GM10847 (cell line): ENCODE results near the gene CXCL10.

ENCODE experiments used
- POLR2A ChIP-seq: IDR thresholded peaks from 2 replicates; pipeline ENCODE4 v1.6.1; 2011; ENCODE audit not compliant: insufficient read length; ENCODE audit errors: extremely low read depth

The CXCL10 gene

DNA sequence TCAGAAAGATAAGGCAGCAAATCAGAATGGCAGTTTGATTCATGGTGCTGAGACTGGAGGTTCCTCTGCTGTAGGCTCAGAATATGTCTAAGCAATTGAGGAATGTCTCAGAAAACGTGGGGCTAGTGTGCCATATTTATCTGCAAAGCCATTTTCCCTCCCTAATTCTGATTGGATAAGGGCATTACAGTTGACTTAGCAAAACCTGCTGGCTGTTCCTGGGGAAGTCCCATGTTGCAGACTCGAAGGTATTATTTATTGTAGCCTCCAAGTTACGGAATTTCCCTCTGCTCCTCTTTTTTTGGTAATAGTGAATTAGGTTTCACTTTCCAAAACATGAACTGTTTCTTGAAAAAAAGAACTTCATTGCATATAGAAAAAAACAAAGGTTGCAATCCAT, at the start of gene CXCL10:
CXCL10 (minus strand) TSS at position 109 of the 400 bp plus-strand sequence; CDS start at position 43, 66 bp downstream.
- no peak for TF ChIP-seq POLR2A

- no peak for TF ChIP-seq POLR2A
Observed at GRCh38 chr4:76072760-76073159, 49.5 kb upstream of the CXCL10 start.

DNA sequence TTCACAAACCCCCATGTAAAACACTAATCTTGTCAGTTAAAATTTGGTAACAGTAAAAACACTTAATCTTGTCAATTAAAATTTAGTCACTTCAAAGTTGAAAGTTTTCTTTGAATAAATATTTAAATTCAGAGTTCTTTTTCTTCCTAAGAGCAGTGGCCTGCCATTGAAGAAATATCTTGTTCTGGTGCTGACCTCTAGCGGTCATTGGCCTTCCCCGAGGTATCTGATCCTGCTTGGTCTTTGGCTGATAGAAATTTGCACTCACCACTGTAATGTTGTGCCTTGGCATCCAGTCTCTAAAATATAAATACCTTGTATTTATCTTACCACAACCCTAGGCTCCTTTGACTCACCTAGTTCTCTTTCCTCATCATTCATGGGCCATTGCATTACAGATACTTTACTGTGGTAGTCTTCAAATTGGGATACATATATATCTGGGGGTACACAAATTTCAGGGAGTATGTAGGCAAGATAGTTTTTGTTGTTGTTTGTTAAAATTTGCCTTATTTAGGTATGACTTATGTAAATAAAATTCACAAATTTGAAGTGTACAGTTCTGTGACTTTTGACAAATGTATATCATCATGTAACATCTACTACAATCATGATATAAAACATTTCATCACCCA, 44.5 kb upstream of the CXCL10 start:
- no peak for TF ChIP-seq POLR2A

GRCh38 chr4:76066546-76066945, 43.2 kb upstream of the CXCL10 start:
- TF ChIP-seq POLR2A: no peak

GRCh38 chr4:76061982-76062381, 38.7 kb upstream of the CXCL10 start:
- TF ChIP-seq POLR2A: no peak

GRCh38 chr4:76061421-76061820, 38.1 kb upstream of the CXCL10 start:
- no peak for TF ChIP-seq POLR2A

- no peak for TF ChIP-seq POLR2A
Observed at GRCh38 chr4:76060506-76060905, 37.2 kb upstream of the CXCL10 start.

- TF ChIP-seq POLR2A: no peak
Observed at GRCh38 chr4:76059750-76060149, 36.5 kb upstream of the CXCL10 start.

GRCh38 chr4:76058888-76059426, 35.7 kb upstream of the CXCL10 start:
- no peak for TF ChIP-seq POLR2A

DNA sequence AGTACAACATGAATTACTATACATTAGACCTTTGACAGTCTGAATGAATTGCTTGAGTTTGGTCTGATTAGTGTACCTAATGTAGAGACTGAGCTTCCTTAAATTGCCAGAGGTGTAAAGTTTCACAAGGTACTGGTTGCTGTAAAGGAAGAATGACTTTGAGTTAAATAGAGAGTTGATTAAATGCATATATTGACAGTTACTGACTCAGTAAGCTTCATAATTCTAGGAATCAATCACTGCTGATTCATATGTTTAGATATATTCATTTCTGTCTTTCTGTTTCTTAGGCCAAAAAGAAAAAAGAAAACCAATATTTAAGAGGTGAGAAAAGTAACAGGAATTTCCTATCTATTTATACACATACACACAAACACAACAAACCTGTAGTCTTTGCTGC, 35.0 kb upstream of the CXCL10 start:
- no peak for TF ChIP-seq POLR2A

GRCh38 chr4:76055421-76055820, 32.1 kb upstream of the CXCL10 start:
- TF ChIP-seq POLR2A: no peak

DNA sequence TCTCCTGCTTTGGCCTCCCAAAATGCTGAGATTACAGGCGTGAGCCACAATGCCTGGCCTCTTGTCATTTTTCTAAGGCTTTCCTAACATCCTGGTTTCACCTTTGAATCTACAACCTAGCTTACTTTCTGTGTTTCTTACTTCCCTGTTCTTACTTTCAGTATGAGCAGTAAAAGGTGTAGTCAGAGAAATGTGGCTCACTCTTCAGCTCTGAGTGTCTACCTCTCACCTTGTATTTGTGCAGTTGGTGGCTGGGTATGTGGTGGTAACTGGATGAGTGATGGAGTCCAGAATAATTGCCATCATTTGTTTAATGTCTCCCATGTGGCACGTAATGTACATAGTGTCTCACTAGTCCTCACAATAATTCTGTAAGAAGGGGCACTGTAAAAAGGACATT, 31.7 kb upstream of the CXCL10 start:
- TF ChIP-seq POLR2A: no peak

GRCh38 chr4:76053730-76054129, 30.4 kb upstream of the CXCL10 start:
- no peak for TF ChIP-seq POLR2A

DNA sequence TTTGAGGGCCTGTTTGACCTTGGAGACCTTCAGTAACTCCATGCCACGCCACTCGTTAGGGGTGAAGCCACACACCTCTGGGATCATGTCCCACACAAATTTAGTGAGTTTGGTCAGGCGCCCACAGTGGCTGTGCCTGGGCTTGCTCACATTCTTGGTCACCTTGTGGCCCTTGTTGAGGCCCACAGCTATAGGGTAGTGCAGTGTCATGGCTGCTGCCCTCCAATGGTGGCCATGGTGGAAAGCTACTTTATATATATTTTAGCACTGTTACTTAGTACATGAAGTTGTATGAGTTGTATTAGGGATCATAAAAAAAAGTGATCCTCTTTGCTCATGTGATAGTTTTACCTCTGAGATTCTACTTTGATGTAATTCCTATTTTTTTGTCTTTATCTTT, 13.6 kb upstream of the CXCL10 start:
- no peak for TF ChIP-seq POLR2A

DNA sequence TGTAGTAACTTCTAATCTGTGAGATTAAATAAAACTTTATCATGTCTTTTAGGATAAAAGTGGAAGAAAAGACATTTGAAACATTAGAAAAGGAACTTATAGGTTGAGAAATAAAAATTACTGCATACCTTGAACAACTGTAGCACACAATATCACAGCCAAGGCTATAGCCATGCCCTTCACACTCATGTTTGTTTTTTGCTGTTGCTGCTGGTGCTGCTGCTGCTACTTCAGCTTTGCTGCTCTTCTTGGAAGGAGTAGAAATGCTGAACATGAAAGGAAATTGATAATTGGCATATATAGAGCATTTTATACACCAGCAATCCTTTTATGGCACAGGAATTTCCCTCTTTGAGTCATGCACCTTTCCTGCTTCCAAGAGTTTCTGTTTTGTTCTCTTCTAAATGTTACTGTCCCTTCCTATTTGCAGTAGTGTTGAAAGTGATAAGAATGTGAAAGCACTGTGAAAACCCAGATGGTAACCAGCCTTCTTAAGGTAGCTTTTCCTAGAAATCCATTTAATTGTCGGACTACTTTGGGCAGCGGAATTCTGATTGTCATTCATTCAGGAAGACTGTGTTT, 12.6 kb upstream of the CXCL10 start, which contains the start of gene CXCL11:
CXCL11 (minus strand) TSS at position 272 of the 582 bp plus-strand sequence; CDS start at position 189, 83 bp downstream.
- no peak for TF ChIP-seq POLR2A

DNA sequence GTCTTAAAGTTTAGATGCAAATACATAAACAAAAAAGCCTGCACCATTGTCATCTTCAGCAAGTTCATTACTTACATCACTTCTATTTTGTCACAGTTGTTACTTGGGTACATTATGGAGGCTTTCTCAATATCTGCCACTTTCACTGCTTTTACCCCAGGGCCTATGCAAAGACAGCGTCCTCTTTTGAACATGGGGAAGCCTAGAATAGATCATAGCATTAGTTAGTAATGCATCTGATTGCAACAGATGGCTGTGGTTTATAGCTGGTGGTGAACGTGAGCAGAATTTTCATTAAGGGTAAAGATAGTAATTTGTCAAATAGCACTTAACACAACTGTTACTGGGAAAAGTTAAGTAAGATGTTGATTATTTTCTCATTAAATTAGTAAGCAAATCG, 11.8 kb upstream of the CXCL10 start:
- TF ChIP-seq POLR2A: no peak

DNA sequence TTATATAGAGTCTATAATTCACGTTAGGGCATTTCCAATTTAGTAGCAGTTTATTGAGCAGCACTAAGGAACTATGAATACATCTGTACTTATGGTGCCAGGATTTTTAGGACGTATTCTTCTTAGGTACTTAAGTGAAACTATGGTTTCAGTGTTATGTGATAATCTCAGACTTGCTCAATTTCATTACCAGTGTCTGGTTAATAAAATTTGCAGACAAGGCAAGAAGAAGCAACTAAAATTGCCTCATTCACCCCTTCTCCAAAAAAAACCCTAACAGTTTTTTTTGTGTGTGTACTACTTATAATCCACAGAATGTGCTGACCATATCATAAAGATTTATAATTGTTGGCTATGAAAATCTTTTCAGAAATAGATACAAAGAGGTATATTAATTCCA, 6.0 kb upstream of the CXCL10 start:
- no peak for TF ChIP-seq POLR2A
